NCI-H1105 (cell line): ENCODE results near the gene GGACT.
"Not testable (repeated sequence)": the region's sequence is repeated elsewhere in the genome, so short reads cannot be mapped to it uniquely, and the experiment has no call there.

Experiments used
- DNase-seq: peaks from one replicate; lab custom pipeline; 2025; lab: John Stamatoyannopoulos, UW

GGACT gene

DNA sequence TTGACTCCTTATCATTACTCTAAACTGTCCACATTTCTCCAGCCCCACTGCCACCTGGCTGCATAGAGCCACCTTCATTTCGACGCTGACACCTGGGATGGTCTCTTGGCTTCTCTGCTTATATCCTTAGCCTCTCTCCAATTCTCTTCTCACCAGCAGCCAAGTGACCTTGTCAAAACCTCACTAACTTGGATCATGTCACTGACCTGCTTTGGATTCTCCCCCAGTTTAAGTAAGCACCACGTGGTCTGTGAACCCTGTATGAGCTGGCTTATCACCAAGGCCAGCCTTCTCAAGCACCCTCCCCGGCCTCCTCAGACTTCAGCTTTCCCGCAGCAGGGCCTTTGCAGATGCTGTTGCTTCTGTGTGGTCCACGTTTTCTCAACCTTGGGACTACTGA lies 12.3 kb upstream of the GGACT start:
- no peak for DNase-seq

DNA sequence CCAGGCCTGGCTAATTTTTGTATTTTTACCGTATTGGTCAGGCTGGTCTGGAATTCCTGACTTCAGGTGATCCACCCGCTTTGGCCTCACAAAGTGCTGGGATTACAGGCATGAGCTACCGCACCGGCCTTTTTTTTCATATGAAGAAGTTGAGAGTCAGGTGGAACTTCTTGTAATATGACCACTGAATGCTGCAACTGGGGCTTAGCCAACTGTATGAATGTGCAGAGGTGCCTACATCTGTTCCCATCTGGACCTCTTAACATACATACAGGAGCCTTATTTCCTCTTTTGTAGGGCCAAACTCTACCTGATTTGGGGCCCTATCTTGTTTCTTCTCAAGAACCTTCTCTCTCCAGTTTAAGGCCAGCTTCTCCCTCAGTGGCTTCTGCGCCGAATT lies 11.9 kb upstream of the GGACT start:
- no peak for DNase-seq

DNA sequence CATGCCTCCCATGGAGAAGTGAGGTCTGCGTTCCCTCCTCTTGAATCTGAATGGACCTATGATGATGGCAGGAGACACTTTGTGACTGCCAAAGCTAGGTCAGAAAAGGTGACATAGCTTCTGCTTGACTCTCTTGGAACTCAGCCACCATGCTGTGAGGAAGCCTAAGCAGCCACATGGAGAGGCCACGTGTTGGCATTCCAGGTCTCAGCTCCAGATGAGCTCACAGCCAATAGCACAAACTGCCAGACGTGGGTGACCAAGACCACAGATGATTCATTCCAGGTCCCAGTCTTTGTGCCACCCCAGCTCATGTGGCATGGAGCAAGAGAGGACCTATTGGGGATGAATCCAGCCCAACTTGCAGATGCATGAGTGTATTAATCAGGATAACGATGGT lies 8.7 kb upstream of the GGACT start:
- no peak for DNase-seq

DNA sequence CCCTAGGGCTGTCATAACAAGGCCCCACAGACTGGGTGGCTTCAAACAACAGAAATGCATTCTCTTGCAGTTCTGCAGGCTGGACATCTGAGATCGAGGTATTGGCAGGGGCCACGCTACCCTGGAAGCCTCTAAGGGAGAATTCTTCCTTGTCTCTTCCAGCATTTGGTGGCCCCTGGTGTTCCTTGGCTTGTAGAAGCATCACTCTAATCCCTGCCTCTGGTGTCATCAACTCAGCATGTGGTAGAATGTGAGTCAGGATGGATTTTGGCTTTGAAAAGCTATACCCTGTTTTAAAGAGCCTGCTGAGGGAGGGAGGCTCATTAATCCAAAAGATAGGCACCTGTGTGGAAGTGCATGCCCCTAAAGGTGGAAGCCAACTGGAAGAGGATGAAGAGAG lies 7.9 kb upstream of the GGACT start:
- no peak for DNase-seq

DNA sequence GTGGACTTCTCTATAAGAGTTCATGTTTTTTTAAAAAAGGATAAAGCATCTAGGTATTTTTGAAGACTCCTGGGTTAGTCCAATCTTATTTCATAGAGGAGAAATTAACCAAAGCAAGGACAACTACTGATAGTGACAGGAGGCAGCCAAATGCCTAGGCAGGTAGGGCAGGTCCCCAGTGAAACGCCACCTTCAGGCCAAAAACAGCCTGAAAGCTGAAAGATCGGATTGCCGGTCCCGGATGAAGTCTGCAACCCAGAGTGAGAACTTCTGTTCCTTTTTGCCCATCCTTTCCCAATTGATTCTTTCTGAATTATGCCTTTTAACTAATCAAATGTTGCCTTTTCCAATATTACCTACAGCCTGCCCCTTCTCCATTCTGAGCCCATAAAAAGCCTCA lies 6.1 kb upstream of the GGACT start:
- DNase-seq: no peak

DNA sequence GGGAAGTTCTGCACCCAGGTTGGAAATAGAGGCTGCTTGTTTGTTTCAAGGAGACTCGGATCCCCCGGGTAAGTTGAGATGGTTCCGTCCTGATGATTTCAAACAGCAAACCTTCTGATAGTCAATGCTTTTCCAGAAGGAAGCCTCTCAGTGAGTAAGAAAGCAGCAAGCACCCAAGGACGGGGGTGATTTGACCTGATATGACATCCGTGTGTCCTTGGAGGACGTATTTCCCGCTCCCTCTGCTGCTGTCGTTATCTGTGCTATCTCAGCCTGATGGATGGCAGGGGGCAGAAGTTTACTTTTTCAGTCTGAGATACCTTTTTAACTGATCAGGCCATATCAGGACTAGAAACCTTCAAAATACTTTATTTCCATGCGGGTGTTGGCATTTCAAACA lies 5.7 kb upstream of the GGACT start:
- no peak for DNase-seq

DNA sequence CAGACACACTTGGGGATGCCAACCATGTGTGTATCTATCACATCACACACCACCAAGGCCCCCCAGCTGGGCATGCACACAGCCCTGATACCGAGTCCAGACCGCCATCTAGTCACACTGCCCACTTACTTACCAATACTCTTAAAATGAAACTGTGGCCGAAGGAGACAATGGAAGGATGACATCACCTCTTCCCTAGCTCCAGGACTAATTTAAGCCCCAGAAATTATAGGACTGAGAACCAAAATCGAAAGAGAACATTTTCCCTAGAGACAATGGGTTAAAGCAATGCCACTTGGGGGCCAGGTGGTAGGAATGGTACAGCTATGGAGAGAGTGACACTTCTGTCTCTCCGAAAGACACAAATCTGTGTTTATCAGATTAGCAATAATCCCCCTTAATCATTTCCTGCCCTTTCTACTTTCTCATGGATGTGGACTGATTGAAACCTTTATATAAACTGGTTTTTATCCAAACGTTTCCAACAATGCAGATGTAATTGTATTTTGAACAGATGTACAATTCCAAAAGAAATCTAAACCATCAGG lies 663 bp upstream of the GGACT start:
- no peak for DNase-seq

DNA sequence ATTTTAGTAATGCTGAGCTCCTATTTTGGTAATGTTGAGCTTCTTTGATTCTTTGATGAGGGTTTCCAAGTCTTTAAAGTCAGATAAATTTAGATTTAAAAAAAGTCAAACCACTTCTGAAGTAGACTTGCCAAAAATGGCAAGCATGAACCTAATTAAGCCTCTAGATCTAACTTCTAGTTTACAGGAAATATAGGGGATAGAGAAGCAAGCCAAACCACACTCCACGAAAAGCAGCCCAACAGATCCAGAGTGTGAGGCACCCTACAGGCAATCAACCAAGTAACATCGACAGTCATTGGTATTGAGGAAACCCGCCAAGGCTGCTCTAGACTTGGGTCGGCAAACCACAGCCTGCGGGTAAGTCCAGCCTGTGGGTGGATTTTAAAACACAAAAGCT lies 3.7 kb downstream of the GGACT start:
- no peak for DNase-seq

DNA sequence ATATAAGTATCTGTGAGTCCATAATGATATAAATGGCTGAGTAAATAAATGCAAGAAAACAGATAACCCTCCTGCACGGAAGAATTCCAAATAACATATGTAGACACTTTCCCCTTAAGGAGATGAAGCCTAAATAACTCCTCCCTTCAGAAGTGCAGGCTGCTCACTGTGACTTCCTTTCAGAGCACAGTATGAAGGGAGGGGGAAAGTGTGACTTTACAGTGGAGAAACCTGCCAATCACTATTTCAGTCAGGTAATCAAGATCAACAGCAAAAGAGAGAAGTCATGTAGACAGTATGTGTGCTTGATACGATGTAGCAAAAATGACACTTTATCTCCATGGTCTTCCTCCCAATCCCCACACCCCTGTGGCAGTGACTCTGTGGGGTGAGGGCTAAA lies 7.1 kb downstream of the GGACT start:
- DNase-seq: no peak

DNA sequence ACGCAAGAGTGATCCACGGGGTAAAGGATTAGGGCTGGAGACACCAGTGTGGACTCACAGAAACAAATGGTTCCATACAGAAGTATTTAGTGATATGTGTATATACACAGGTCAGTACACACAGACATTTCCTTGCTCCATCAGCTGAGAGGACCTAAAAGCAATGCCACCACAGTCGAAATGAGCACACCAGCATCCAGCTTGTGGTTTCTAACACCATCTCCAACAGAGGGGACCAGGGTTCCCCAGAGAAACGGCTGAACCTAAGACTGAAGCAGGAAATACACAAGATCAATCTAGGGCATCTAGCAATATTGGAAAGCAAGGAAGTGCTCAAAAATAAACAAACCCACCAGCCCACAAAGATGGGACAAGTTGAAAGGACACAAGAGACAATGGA lies 7.6 kb downstream of the GGACT start:
- DNase-seq: no peak

DNA sequence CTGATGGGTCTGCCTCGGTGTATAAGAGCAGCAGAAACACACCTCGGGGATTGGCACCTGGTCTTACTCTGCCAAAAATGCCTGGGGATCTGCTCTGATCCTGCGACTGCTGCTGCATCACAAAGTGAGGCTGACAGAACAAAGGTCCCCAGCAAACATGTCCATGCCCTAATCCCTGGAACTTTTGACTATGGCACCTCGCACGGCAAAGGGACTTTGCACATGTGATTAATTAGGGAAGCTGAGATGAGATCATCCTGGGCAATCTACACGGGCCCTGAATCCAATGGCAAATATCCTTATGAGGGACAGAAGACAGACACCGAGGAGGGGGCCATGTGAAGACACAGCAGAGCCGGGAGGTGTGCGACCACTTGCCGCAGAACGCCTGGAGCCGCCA lies 8.5 kb downstream of the GGACT start:
- DNase-seq: no peak

DNA sequence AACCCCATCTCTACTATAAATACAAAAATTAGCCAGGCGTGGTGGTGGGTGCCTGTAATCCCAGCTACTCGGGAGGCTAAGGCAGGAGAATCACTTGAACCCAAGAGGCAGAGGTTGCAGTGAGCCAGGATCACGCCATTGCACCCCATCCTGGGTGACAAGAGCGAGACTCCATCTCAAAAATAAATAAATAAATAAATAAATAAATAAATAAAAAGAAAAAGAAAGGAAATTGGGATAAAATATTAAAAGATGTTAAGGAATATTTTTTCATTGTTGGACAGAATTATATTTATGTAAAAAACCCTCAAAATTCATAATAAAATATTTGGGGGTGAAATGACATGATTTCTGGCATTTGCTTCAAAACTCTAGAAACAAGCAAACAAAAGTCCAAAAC lies 11.3 kb downstream of the GGACT start:
- not testable (repeated sequence) for DNase-seq

DNA sequence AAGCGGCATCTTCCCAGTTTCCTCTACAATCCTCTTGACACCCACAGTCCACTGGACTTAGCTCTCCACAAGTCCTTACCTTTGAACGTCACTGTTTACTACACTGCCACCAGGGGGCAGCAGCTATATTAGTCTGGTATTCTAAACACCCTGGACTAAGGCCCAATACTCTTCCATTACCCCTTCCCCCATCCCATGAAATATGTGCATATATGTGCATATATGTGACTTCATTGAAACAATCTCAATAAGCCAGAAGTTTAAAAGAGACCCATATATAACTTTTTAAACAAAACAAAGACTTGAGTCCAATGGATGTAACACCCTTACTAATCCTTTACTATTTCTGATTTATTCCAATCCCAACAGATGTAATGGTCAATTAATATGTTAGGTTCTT lies 15.5 kb downstream of the GGACT start:
- peak; percentile 30 for DNase-seq

DNA sequence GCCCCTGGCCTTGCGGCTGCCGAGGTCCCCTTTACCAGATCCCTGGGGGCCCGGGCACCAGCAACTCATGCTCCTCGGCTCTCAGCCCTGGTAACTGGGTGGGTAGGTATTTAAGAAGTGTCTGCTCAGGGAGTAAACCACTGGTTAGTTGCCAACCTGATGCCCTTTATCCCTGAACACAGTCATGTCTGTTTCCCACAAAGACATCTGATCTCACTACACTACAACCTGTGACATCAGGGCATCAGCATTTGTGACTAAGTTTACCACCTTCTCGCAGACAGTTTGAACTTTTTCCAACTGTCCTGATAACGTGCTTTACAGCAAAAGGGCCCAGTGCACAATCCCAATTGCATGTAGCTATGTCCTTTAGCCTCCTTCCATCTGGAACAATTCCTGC lies 22.0 kb downstream of the GGACT start:
- DNase-seq: no peak

DNA sequence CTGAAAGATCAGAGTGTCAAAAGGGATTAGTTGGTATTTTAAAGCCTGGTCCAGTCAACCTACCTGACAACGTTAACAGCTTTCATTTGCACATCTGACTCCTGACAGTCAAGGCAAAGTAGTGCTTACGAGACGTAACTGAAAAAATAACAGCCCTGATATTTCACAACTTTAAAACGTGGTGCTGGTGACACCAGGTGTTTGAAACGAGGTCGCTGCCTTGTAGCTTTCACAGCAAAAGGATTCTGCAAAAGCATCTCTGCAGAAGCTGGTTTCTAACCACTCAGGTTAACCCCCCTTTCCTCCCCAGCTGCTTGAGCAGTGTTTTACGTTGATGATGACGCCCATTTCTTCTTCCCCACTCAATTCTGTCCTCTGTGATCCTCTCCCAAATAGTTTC lies 23.3 kb downstream of the GGACT start:
- no peak for DNase-seq

DNA sequence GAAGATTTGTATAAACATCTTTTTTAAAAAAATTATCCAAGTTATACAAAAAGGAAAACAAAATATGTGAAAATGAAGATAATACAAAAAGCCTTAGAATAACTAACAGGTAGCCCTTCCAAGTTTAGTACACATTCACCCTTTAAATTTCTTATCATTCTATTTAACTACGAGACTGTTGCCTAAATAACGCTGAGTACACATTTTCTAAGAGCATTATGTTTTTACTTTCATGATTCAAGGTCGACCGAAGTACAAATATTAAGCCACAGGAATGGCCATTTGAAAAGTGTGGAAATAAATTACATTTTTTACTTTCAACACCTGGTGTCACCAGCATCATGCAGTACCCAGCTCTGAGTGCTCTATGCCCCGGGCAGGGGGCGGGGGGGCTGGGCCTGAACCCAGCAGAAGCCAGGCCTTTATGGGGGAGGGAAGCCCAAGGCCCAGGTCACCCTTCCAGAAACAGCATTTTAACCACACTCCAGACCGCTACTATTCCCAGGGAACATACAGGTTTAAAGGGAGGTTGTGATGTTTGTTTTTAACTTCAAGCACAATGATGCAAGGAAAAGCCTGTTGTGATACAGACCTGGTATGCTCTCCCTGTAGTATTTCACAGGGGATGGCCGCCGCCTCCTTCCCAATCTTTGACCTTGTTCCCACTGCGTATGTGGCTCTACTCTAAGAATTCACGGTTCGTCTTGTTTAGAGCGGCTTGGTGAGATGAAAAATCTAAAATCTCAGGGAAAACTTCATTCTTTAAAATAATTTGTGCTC lies 24.0 kb downstream of the GGACT start:
- no peak for DNase-seq

DNA sequence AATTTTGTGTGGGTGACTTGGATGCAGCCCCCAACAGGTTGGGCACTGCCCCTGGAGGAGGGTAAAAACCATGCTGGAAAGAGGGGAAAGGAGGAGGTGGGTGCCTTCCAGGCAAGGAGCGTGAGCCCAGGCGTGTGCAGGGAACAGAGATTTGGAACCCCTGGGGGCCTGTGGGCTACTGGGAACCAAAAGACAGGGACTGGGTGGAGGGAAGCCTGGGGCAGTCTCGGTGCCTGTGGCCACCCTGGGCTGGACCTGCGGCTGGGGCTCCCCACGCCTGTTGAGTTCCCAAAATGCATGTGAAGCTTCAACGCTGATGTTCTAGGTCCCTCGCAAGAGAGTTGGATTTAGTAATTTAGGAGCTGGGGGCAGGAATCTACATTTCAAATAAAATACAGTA lies 24.8 kb downstream of the GGACT start:
- DNase-seq: no peak

DNA sequence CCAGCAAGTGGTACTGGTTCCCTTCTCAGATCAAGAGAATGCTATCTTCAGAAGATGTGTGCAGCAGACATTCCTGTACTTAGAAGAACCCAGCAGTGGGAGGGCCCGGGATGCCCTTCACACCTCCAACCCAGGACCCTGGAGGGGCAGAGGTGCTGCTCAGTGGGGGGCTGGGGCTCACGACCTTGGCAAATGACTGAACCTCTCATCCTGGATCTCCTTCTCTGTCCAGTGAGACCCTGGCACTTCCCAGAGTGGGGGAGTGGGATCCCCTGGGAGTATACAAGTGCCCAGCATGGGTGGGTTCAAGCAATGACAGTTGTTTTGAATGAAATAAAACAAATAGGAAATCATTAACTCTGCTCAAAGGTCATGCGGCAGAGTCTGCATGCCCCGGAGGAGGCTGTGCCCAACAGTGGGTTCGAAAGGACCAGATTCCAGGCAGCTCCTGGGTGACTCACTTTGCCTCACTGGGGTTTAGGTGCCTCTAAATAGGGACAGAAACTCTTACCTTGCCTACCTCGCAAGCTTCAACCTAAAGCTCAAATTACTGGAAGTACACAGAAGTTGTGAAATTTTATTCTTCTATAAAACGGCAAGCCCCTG lies 26.9 kb downstream of the GGACT start:
- no peak for DNase-seq

DNA sequence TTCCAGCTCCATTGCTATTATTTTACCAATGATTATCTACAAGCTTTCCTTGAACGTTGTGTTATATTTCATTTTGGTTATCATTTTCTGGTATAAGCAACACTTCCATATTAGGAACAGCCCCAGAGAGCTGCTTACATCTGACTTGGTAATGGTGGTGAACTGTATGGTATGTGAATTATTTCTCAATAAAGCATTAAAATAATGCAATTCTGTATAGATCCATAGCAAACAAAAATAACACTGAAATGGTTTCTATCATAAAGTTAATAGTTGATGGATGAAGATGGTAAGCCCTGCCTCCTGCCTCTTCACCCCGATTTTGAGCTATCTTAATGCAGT lies 27.5 kb downstream of the GGACT start:
- DNase-seq: no peak

DNA sequence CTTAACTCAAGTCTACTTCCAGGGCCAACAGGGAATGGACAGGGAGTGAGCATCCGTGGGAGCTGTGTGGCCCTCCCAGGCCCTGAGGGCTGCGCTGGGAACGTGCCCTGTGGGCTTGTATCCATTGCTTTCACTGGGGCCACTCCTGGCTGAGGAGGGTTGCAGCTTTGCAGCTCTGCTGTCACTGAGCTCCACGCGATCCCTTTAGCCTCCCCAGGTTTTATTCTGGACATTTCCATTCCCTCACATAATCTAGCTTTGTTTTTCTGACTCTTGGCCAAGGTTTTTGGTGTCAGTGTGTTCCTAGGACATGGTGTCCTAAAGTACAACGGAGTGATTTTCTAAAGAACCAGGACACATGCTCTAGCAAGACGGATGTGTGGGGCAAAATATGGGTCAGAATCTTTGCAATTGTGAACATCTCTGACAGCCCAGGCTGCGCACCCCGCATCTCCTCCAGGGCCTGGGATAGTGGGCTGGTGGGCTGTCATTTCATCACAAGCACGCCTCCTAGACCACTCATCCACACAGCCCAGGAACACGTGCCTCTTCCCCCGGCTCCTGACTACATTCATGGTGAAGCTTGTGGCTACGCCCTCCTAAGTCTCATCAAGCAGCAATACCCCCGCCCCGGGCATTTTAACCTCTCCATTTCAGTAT lies 28.0 kb downstream of the GGACT start:
- no peak for DNase-seq

DNA sequence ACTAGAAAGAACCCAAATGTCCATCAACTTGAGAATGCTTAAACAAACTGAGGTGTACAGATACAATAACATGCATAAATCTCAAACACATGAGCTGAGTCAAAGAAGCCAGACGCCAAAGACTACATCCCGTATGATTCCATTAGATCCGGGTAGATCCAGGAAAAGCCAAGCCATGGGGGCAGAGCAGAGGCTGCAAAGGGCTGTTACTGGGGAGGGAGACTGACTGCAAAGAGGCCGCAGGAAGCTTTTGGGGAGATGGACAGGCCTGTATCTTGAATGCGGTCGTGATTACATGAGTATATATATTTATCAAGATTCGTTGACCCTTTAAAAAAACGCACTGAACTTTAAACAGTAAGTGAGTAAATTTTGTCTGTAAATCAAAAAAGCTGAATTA lies 28.7 kb downstream of the GGACT start:
- no peak for DNase-seq

DNA sequence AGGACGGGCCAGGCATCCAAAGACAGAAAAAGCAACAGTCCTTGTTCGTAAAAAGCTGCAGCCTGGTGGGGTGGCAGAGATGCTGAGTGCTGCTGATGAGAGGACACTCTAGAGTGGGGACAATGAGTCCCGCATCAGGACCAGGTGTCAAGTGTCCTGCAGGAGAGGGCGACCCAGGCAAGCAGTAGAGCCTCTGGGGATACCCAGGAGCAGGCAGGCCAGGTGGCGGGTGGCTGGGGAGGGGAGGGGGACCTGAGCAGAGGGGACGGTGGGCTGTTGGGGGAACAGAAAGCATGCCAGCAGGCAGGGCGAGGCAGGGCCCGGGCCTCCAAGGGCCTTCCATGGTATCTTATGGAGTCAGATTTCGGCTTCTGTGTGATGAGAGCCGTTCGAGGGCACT lies 35.8 kb downstream of the GGACT start:
- no peak for DNase-seq

DNA sequence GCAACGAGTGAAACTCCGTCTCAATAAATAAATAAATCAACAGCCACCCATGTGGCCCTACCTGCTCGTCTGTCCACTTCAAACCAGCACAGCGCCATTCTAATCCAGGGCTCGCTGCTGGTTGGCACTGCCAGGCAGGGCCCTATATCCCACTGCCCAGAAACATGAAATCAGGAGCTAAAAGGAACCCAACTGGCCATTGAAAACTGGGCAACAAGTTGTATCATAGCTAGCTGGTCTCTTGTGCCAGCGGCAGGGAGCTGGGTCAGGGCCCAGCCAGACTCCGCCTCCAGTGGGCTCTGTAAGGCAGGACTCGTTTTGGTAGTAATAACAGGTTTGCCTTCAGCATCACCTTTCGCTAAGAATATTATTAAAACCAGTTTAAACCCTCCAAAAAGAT lies 39.3 kb downstream of the GGACT start:
- DNase-seq: no peak
